Measurements from ENCODE around the gene LRRC37B.
"Not testable (repeated sequence)": the region's sequence is repeated elsewhere in the genome, so short reads cannot be mapped to it uniquely, and the experiment has no call there.

DNA sequence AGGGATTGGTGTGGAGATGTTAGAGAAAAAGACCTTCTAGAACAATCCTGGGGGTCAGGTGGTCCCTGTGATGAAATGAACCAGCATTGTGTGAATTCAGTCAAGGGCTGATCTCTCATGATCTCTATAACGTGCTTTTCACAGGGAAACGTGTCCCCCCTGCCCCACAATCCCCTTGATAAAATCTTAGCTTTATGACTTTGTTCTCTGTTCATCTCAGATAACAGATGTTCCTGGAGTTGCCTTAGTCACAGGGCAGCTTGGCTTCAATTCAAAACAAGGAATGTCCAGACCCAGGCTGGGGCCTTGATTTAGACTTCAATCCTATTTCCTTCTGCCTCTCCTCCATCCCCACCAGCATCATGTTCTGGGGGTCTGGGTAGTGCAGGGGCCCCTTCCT, 61.9 kb downstream of the LRRC37B start:
- not testable (repeated sequence) for TF ChIP-seq POLR2AphosphoS5 (IDR thresholded peaks at IDR 0.05)
- TF ChIP-seq, protein P1, sequence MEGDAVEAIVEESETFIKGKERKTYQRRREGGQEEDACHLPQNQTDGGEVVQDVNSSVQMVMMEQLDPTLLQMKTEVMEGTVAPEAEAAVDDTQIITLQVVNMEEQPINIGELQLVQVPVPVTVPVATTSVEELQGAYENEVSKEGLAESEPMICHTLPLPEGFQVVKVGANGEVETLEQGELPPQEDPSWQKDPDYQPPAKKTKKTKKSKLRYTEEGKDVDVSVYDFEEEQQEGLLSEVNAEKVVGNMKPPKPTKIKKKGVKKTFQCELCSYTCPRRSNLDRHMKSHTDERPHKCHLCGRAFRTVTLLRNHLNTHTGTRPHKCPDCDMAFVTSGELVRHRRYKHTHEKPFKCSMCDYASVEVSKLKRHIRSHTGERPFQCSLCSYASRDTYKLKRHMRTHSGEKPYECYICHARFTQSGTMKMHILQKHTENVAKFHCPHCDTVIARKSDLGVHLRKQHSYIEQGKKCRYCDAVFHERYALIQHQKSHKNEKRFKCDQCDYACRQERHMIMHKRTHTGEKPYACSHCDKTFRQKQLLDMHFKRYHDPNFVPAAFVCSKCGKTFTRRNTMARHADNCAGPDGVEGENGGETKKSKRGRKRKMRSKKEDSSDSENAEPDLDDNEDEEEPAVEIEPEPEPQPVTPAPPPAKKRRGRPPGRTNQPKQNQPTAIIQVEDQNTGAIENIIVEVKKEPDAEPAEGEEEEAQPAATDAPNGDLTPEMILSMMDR (IDR thresholded peaks at IDR 0.05; ENCODE audit: poor library complexity, severe bottlenecking) = not testable (repeated sequence)
